Central memory CD4-positive, alpha-beta T cell (primary cell): Measurements from ENCODE around the gene SLC25A43.
"Not testable (repeated sequence)": the region's sequence is repeated elsewhere in the genome, so short reads cannot be mapped to it uniquely, and the experiment has no call there.

ENCODE experiments used
- DNase-seq: peaks from one replicate; pipeline ENCODE4 v3.0.0; 2022

SLC25A43 gene

DNA sequence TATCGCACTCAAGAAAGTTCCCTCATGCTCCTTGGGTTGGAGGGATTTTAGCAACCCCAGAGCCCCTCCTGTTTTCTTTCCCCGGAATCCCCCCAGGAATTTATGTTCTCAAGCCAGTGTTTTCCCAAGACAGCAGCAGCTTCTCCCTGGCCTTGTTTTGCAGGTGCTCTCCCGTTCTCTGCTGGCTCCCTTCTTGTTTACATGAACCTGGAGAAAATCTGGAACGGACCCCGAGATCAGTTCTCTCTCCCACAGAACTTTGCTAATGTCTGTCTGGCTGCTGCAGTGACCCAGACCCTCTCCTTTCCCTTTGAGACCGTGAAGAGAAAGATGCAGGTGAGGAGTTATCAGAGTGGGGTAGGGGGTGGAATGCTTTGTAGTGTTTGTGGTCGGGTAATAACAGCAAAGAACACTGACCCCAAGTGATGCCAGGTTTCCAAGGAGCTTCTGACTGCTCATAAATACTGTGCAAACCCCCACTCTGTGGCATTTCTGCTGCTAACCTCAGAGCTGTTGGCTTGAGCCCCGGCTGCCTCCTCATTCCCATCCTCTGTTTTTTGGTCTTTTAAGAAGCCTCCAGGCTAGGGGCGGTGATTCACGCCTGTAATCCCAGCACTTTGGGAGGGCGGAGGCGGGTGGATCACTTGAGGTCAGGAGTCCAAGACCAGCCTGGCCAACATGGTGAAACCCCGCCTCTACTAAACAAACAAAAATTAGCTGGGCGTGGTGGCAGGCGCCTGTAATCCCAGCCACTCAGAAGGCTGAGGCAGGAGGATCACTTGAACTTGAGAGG, 11.1 kb downstream of the SLC25A43 start:
- no peak for DNase-seq

GRCh38 chrX:119410854-119411253, 11.7 kb downstream of the SLC25A43 start:
- no peak for DNase-seq

- no peak for DNase-seq
These were observed 12.8 kb downstream of the SLC25A43 start for GRCh38 chrX:119411959-119412358.

DNA sequence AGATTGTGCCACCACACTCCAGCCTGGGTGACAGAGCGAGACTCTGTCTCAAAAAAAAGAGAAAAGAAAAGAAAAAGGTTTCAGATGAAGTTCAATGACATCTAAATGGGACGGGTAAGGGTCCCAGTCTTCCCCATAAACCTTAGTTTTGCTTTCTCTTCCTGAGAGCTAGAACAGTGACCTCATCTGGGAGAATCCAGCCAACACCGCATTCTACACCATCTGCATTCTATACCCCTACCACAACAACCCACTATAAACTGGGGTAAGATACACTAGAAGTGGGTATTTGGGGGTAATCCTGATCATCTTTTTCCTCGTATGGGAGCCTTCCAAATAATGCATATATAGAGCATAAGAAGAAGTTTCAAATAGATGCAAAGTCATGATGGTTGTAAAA, 18.2 kb downstream of the SLC25A43 start:
- no peak for DNase-seq

- DNase-seq, result no peak
These were observed 18.7 kb downstream of the SLC25A43 start for GRCh38 chrX:119417842-119418241.

- DNase-seq, result no peak
These were observed 20.0 kb downstream of the SLC25A43 start for GRCh38 chrX:119419146-119419545.

- no peak for DNase-seq
These were observed 20.8 kb downstream of the SLC25A43 start for GRCh38 chrX:119419898-119420297.

DNA sequence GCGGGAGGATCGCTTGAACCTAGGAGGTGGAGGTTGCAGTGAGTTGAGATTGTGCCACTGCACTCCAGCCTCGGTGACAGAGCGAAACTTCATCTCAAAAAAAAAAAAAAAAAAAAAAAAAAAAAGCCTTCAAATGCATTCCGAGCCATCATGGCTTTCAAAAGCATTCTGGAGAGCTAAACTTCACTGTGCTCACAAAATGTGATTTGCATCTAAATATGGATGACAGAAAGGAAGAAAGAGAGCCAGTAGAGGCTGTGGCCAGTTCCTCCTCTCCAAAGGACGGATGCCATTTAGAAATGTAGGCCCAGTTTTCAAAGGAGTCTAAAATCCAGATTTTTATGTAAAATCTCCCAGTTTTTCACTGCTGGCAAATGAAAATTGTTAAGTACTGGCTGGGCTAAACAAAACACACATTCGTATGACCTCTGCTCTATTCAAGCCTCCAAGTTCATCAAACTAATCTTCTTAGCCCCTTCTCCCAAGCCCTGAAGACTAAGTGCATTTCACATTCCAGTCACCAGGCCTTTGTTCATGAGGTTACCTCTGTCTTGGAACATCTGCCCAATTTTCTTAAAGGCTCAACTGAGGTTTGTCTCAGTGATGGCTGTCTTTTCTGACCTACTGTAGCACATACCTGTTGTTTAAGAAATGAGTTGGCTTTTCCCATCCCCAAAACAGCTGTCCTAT, 22.0 kb downstream of the SLC25A43 start:
- no peak for DNase-seq

- no peak for DNase-seq
These were observed 24.5 kb downstream of the SLC25A43 start for GRCh38 chrX:119423631-119424030.

GRCh38 chrX:119424999-119425398, 25.9 kb downstream of the SLC25A43 start:
- DNase-seq, result no peak

DNA sequence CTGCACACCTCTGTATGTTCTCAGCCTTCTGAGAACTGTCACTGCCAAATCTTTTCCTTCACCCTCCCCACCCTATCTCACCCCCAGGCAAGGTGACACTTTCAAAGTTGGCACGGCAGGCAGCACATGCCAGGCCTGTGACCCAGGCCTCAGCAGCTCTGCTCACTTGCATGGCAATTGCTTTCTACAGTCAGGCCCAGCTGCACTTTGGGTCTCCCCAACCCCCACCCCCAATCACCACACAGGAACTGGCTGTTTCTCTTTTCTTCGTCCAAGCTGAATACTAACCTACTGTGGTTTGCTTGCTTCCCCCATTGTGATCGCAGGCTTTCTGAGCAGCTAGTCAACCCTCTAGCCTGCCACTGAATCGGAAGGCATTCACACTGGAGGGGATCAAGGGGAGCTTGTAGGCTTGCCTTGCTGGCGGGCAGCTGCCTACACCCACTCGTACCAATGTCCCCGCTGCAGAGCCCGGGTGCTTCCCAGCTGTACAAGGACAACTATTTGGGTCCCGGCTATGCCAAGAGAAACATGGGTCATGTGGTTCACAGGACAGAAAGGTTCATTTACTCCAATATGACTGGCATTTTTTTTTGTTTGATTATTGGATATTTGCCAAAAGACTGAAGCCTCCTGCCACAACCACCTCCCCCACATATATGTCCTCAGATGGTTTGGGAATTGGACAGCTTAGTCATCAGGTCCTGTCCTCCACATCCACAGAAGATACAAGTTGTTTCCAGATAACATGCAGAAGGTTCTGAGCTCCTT, 28.1 kb downstream of the SLC25A43 start:
- no peak for DNase-seq

DNA sequence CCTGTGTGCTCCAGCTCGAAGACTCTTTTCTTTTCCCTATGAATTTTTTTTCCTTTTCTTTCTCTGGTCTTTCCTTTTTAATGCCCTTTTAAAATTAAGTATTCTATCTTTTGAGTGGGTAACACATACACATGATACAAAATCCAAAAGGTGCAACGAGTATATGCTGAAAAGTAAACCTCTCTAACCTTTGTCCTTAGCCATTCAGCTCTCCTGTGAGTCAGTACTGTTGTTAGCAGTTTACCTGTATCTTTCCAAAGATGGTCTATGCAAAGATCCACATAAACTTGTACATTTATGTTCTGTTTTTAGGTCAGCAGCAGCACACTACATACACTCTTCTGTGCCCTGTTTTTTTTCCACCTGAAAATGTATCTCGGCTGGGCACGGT, 28.7 kb downstream of the SLC25A43 start:
- no peak for DNase-seq

DNA sequence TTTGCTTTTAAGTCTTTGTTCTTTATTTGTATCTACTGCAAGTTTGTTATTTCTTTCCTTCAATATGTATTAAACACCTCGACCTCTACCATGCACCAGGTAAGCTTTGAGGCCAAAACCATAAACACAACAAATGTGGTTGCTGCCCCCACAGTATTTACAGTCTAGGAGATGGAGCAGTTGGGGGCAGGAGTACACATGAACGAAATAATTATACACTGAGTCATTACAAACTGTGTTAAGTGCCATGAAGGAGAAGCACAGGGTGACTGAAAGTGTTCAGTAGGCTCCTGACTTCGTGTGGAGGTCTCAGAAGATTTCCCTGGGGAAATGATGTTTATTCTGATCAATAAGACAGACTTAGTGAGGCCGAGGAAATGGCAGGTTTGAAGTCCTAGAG, 30.3 kb downstream of the SLC25A43 start:
- no peak for DNase-seq

DNA sequence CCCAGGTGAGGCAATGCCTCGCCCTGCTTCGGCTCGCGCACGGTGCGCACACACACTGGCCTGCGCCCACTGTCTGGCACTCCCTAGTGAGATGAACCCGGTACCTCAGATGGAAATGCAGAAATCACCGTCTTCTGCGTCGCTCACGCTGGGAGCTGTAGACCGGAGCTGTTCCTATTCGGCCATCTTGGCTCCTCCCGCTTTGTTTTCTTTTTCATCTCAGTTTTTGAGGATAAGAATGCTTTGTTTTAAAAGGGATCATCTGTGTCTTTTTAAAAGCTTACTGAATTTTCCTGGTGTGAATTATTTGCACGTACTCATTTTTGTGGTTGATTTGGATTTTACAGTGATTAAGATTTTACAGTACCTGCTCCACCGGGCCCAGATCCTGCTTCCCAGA, 42.2 kb downstream of the SLC25A43 start:
- DNase-seq, result not testable (repeated sequence)

GRCh38 chrX:119442286-119442685, 43.1 kb downstream of the SLC25A43 start:
- DNase-seq, result no peak

GRCh38 chrX:119453202-119453601, 54.1 kb downstream of the SLC25A43 start:
- DNase-seq, result no peak

DNA sequence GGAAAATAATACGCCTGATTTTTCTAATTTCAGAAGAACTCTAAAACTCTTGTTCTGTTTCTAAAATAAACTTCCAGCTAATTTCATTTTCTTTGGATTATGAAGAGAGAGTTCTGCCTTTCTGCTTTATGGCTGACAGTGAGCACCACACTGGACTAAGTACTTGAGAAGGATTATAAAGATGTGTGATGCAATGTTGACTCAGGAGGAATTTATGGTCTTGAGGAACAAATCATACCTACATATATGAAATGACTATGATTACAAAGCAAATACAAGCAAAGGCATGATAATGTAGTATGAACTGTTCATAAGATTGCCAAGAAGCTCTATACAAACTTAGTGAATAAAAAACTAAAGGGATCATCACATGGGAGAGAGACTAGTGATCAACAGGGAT, 56.1 kb downstream of the SLC25A43 start:
- DNase-seq, result no peak

- no peak for DNase-seq
These were observed 60.0 kb downstream of the SLC25A43 start for GRCh38 chrX:119459181-119459580.

GRCh38 chrX:119465555-119465954, 66.4 kb downstream of the SLC25A43 start:
- DNase-seq, result no peak

GRCh38 chrX:119466970-119467369, 67.8 kb downstream of the SLC25A43 start:
- no peak for DNase-seq

DNA sequence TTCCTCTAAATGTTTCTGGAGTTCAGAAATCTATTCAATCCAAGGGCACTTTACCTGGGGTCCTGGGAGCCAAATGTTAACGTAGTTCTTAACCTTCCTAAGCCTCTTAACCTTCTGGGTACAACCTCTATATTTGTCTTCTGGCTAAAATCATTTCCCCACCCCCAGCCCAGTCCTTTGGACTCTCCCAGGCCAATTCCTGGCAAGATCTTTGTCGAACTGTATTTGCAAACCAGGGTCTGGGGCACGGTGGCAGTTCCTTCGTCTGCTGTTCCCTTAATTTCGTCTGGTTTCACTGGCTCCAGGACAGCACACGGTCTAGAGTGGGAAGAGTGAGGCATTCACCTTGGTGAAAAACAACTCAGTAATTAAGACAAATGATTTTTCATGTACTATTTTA, 68.3 kb downstream of the SLC25A43 start:
- no peak for DNase-seq

DNA sequence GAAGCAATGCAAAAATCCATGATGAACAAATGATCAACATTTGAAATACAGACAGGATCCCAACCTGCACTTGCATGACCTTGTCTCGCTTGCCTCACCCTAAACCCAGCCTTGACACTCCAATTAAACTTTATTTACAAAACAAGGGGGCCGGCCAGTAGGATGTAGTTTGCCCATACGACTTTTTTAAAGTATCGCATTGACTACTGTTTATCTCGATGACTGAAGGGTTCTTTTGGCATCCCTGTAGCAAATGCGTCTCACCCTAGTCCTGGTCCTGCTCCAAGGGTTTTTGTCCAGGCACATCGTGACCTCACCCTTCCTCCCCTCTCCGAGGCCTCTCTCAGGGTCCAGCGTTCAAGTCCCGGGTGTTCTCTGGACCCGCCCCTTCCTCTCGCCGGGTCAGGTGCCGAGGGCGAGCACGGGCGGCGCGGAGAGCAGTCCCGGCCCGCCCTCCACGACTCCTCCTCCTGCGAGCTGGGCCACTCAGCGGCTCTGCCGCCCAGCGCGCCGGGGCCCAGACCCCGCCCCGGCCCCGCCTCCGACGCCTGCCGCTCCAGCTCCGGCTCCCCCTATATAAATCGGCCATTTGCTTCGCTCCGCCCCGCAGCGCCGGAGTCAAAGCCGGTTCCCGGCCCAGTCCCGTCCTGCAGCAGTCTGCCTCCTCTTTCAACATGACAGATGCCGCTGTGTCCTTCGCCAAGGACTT, 68.9 kb downstream of the SLC25A43 start, which contains the start of gene SLC25A5:
Gene SLC25A5, plus strand, starts transcription at position 603 of the 709 bp plus-strand sequence. Its CDS starts 72 bp downstream, at position 675.
- DNase-seq, result peak; percentile 81
